ENCODE measurements around the gene KIRREL1.

The KIRREL1 gene

GRCh38 chr1:158103861-158104522 lies 110.5 kb downstream of the KIRREL1 start:
- ATAC-seq (ENCODE audit: low read depth) (no peak), DNase-seq (ENCODE audit: low spot score) (no peak)
- H3K4me3 ChIP-seq (ENCODE audit: severe bottlenecking), result no peak overlapping the region

DNA sequence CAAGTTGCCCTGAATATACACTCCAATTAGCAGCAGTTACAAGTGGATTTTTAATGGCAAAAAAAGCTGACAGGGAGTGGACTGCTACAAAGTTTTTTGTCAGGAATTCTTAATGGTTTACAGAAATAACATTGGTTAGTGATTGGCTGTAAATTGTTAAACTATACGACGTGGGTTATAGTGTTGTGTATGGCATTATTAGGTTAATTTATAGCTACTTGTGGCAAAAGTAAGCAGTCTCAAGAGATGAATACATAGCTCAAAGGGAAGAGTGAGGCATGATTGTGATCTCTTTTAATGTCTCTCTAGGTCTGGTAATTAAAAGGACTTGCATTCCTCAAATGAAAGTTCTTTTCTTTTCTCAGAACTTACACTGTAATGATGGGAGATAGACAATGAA lies 111.4 kb downstream of the KIRREL1 start:
- H3K4me3 ChIP-seq (ENCODE audit: severe bottlenecking), result no peak overlapping the region
- ATAC-seq (ENCODE audit: low read depth), result no peak
- peaks cover 2% of the 10 kb centered on the region for H3K9me3 ChIP-seq (ENCODE audit: severe bottlenecking)
- H3K36me3 ChIP-seq (ENCODE audit: low read depth), result no peaks in the 10 kb centered on the region
- no peak overlapping the region for H3K27ac ChIP-seq (ENCODE audit: poor library complexity, severe bottlenecking)
- no peak for DNase-seq (ENCODE audit: low spot score)
- TF ChIP-seq, protein P1, sequence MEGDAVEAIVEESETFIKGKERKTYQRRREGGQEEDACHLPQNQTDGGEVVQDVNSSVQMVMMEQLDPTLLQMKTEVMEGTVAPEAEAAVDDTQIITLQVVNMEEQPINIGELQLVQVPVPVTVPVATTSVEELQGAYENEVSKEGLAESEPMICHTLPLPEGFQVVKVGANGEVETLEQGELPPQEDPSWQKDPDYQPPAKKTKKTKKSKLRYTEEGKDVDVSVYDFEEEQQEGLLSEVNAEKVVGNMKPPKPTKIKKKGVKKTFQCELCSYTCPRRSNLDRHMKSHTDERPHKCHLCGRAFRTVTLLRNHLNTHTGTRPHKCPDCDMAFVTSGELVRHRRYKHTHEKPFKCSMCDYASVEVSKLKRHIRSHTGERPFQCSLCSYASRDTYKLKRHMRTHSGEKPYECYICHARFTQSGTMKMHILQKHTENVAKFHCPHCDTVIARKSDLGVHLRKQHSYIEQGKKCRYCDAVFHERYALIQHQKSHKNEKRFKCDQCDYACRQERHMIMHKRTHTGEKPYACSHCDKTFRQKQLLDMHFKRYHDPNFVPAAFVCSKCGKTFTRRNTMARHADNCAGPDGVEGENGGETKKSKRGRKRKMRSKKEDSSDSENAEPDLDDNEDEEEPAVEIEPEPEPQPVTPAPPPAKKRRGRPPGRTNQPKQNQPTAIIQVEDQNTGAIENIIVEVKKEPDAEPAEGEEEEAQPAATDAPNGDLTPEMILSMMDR (IDR thresholded peaks at IDR 0.05; ENCODE audit: poor library complexity, severe bottlenecking), result no peak
- H3K4me1 ChIP-seq (ENCODE audit: insufficient read depth, poor library complexity, severe bottlenecking), result peaks cover 7% of the 10 kb centered on the region
- H3K27me3 ChIP-seq (ENCODE audit: insufficient read depth, poor library complexity, severe bottlenecking), result no peaks in the 10 kb centered on the region

More at GRCh38 chr1:158103861-158104522, 110.5 kb downstream of the KIRREL1 start:
- no peaks in the 10 kb centered on the region for H3K9me3 ChIP-seq (ENCODE audit: severe bottlenecking)
- H3K4me1 ChIP-seq (ENCODE audit: insufficient read depth, poor library complexity, severe bottlenecking), result peaks cover 7% of the 10 kb centered on the region
- H3K27me3 ChIP-seq (ENCODE audit: insufficient read depth, poor library complexity, severe bottlenecking), result no peaks in the 10 kb centered on the region
- TF ChIP-seq, protein P1 (IDR thresholded peaks at IDR 0.05; ENCODE audit: poor library complexity, severe bottlenecking), result no peak
- H3K27ac ChIP-seq (ENCODE audit: poor library complexity, severe bottlenecking), result no peak overlapping the region
- no peaks in the 10 kb centered on the region for H3K36me3 ChIP-seq (ENCODE audit: low read depth)

GRCh38 chr1:158105352-158106095 lies 112.1 kb downstream of the KIRREL1 start:
- H3K4me3 ChIP-seq (ENCODE audit: severe bottlenecking), result no peak overlapping the region
- peaks cover 2% of the 10 kb centered on the region for H3K9me3 ChIP-seq (ENCODE audit: severe bottlenecking)
- H3K4me1 ChIP-seq (ENCODE audit: insufficient read depth, poor library complexity, severe bottlenecking), result peaks cover 7% of the 10 kb centered on the region
- TF ChIP-seq, protein P1 (IDR thresholded peaks at IDR 0.05; ENCODE audit: poor library complexity, severe bottlenecking), result no peak
- no peaks in the 10 kb centered on the region for H3K36me3 ChIP-seq (ENCODE audit: low read depth)
- H3K27me3 ChIP-seq (ENCODE audit: insufficient read depth, poor library complexity, severe bottlenecking), result no peaks in the 10 kb centered on the region
- ATAC-seq (ENCODE audit: low read depth) (no peak), DNase-seq (ENCODE audit: low spot score) (no peak)
- H3K27ac ChIP-seq (ENCODE audit: poor library complexity, severe bottlenecking), result no peak overlapping the region

DNA sequence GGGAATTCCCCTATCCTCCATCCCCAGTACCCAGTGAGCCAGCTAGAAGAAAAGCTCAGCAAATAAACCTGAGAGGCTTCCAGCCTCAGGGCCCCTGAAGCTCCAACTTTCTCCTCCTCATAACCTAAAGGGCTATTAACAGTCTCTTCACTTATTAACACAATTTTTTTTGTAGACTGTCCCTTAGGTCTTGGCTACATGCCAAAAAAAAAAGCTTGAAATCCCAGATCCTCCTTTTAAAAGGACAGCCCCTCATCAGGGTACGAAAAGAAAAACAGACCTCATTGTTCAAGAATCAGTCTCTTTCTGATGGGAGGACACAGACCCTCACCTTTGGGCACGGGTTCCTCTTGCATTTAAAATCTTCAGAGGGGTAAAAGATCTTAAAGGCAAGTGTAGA lies 114.5 kb downstream of the KIRREL1 start:
- H3K27ac ChIP-seq (ENCODE audit: poor library complexity, severe bottlenecking), result no peak overlapping the region
- ATAC-seq (ENCODE audit: low read depth) (no peak), DNase-seq (ENCODE audit: low spot score) (no peak)
- no peaks in the 10 kb centered on the region for H3K27me3 ChIP-seq (ENCODE audit: insufficient read depth, poor library complexity, severe bottlenecking)
- no peak overlapping the region for H3K4me3 ChIP-seq (ENCODE audit: severe bottlenecking)
- no peaks in the 10 kb centered on the region for H3K36me3 ChIP-seq (ENCODE audit: low read depth)
- H3K4me1 ChIP-seq (ENCODE audit: insufficient read depth, poor library complexity, severe bottlenecking), result no peaks in the 10 kb centered on the region
- TF ChIP-seq, protein P1 (IDR thresholded peaks at IDR 0.05; ENCODE audit: poor library complexity, severe bottlenecking), result no peak
- peaks cover 2% of the 10 kb centered on the region for H3K9me3 ChIP-seq (ENCODE audit: severe bottlenecking)

All from RWPE2 (cell line).